Hepatocyte (in vitro differentiated cells): Measurements from ENCODE around the gene OPRL1. TPM values are rescaled to one million over a fixed set of nuclear protein-coding genes. Genes with fewer than 3 reads are reported as not detected.

Experiments used
- DNase-seq: peaks from one replicate; pipeline ENCODE4 v3.0.0-alpha.2; 2016; ENCODE audit warnings: low spot score
- H2AFZ ChIP-seq: fragments of 200-600 bp; sonication (generic); 2 replicates; pipeline ENCODE4 v1.6.0; 2016; ENCODE audit warnings: antibody characterized with exemption, mild to moderate bottlenecking
- H3K27ac ChIP-seq: fragments of 200-600 bp; sonication (generic); 2 replicates; pipeline ENCODE4 v1.5.1; 2016; ENCODE audit warnings: mild to moderate bottlenecking
- H3K27me3 ChIP-seq: fragments of 200-600 bp; sonication (generic); 2 replicates; pipeline ENCODE4 v1.6.1; 2016
- H3K36me3 ChIP-seq: fragments of 200-600 bp; sonication (generic); replicated peaks from 2 replicates; pipeline ENCODE4 v1.5.1; 2016; ENCODE audit warnings: low read depth; ENCODE audit not compliant: insufficient read depth
- H3K4me1 ChIP-seq: fragments of 200-600 bp; sonication (generic); 2 replicates; pipeline ENCODE4 v1.5.1; 2016; ENCODE audit warnings: mild to moderate bottlenecking, moderate library complexity; ENCODE audit not compliant: insufficient read depth
- H3K4me2 ChIP-seq: fragments of 200-600 bp; sonication (generic); 2 replicates; pipeline ENCODE4 v1.6.0; 2016
- H3K4me3 ChIP-seq: fragments of 200-600 bp; sonication (generic); 2 replicates; pipeline ENCODE4 v1.5.1; 2016; ENCODE audit warnings: mild to moderate bottlenecking
- H3K79me2 ChIP-seq: fragments of 200-600 bp; sonication (generic); 2 replicates; pipeline ENCODE4 v1.6.0; 2017; ENCODE audit warnings: mild to moderate bottlenecking
- H3K9me2 ChIP-seq: fragments of 200-600 bp; sonication (generic); replicated peaks from 2 replicates; pipeline ENCODE4 v1.6.0; 2017; ENCODE audit warnings: mild to moderate bottlenecking; ENCODE audit not compliant: insufficient read depth
- H3K9me3 ChIP-seq: fragments of 200-600 bp; sonication (generic); 2 replicates; pipeline ENCODE4 v1.5.1; 2016; ENCODE audit warnings: low read depth, mild to moderate bottlenecking
- H4K20me1 ChIP-seq: fragments of 200-600 bp; sonication (generic); 2 replicates; pipeline ENCODE4 v1.6.0; 2016; ENCODE audit warnings: mild to moderate bottlenecking; ENCODE audit not compliant: insufficient read depth, poor library complexity, severe bottlenecking
- CTCF ChIP-seq: fragments of 200-600 bp; sonication (generic); IDR thresholded peaks from 2 replicates; pipeline ENCODE4 v1.5.1; 2016; ENCODE audit warnings: antibody characterized with exemption, mild to moderate bottlenecking; ENCODE audit not compliant: poor library complexity
- EZH2 ChIP-seq: fragments of 200-600 bp; sonication (generic); IDR thresholded peaks from 2 replicates; pipeline ENCODE4 v1.6.1; 2016; ENCODE audit warnings: antibody characterized with exemption, mild to moderate bottlenecking, borderline replicate concordance
- EZH2phosphoT487 ChIP-seq: fragments of 200-600 bp; sonication (generic); IDR thresholded peaks from one replicate; pipeline ENCODE4 v1.6.1; 2018; ENCODE audit warnings: antibody characterized with exemption, mild to moderate bottlenecking, low read depth, moderate library complexity; ENCODE audit not compliant: unreplicated experiment, severe bottlenecking
- WGBS: methylation state at CpG from one replicate; pipeline ENCODE4 v1.1.6; 2016; ENCODE audit warnings: low lambda C conversion rate; ENCODE audit errors: missing lambda C conversion rate; 5-methylcytosine and 5-hydroxymethylcytosine counted together
- polyA plus RNA-seq: library from polyadenylated mRNA; unstranded; fragments of >200 nt; fragmentation: Nextera tagmentation; extraction: Ambion mirVana; gene quantifications from 2 replicates; pipeline ENCODE4 v1.2.1, GENCODE V29; 2016
- total RNA-seq: library from RNA; depleted of rRNA; stranded (reverse); fragments of >200 nt; gene quantifications from 2 replicates; pipeline ENCODE4 v1.2.3, GENCODE V29; 2014

The OPRL1 gene
- total and polyA plus RNA-seq, 2 experiments from 2014 or later, result 0.50 to 1.5 TPM

DNA sequence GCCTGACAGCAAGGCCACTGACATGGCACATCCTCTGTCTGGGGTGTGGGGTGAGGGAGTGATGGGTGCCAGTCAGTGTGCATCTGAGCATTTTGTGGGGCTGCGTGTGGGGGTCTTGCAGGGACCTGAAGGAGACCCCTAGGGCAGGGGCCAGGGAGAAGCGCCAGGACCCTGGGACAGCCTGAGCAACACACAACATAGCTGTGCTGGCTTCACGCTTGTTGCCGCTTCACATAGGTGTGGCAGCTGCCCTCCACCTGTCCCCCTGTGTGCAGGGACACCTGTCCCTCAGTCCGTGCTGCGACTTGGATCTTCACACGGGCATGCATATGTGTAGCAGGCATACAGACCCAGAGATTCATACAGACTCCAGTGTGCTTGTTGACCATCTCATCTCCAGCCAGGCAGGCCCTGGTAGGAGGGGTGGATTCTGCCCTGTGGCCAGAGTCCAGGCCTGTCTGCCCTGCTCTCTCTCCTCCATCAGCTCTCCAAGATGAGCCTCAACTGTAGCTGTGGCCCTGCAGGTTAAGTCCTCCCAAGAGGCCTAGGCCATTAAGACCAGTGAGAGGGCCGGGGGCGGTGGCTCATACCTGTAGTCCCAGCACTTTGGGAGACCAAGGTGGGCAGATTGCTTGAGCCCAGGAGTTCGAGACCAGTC is 30.7 kb downstream of the OPRL1 start:
- Histone ChIP-seq H3K27ac (no peak overlapping the region), H3K9me2 (no peaks in the 10 kb centered on the region), H3K27me3 (no peaks in the 10 kb centered on the region), H2AFZ (no peak overlapping the region), H3K4me3 (no peak overlapping the region), H3K4me1 (no peaks in the 10 kb centered on the region), H3K4me2 (no peak overlapping the region), H4K20me1 (no peaks in the 10 kb centered on the region), H3K9me3 (no peaks in the 10 kb centered on the region), H3K36me3 (no peaks in the 10 kb centered on the region), H3K79me2 (no peaks in the 10 kb centered on the region)
- no peak for DNase-seq
- 93% methylated on average over 10 of the region's 10 CpGs for WGBS
- TF ChIP-seq EZH2 (no peak), CTCF (no peak), EZH2phosphoT487 (no peak)

DNA sequence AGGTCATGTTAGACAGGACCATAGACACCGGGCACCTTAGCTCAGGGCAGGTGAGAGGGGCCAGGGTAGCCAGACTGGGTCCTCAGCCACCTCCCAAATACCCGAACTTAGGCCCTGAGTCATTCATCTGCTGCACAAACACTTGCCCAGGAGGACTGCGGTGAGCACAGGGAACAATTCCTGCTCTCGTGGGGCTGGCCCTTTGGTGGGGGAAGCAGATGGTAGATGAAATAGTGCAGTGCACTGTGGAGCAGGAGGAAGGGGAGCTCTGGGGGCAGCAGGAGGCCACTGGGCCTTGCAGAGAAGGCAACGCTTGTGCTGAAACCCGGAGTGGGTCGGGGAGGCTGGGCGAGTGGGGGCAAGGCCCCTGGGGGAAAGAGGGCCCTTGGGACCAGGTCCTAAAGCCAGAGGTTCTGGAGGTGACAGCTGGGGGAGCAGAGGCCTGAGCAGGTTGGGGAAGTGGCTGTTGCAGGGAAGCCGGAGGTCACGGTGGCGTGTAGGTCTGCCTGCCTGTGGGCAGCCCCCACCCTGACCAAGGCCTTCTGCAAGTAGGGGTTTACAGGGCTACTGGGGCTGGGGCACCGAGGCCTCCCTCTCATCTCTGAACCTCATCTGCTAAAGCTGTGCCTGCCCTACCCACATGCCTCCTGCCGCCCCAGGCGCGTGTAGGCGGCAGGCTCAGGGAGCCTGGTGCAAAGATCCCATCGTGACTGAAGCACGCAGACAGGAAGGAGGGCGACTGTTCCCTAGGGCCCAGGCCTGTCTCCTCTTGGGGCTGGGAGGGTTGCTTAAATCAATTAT is 32.2 kb downstream of the OPRL1 start:
- no peak overlapping the region for H2AFZ ChIP-seq
- no peaks in the 10 kb centered on the region for H3K4me1 ChIP-seq
- WGBS, result 87% methylated on average over 19 of the region's 19 CpGs
- no peak overlapping the region for H3K27ac ChIP-seq
- no peaks in the 10 kb centered on the region for H3K9me2 ChIP-seq
- no peaks in the 10 kb centered on the region for H3K27me3 ChIP-seq
- DNase-seq, result no peak
- no peaks in the 10 kb centered on the region for H3K79me2 ChIP-seq
- H3K4me3 ChIP-seq, result no peak overlapping the region
- H3K4me2 ChIP-seq, result no peak overlapping the region
- no peaks in the 10 kb centered on the region for H3K9me3 ChIP-seq
- no peak for TF ChIP-seq CTCF
- no peak for TF ChIP-seq EZH2phosphoT487
- TF ChIP-seq EZH2, result no peak
- no peaks in the 10 kb centered on the region for H3K36me3 ChIP-seq
- H4K20me1 ChIP-seq, result no peaks in the 10 kb centered on the region

DNA sequence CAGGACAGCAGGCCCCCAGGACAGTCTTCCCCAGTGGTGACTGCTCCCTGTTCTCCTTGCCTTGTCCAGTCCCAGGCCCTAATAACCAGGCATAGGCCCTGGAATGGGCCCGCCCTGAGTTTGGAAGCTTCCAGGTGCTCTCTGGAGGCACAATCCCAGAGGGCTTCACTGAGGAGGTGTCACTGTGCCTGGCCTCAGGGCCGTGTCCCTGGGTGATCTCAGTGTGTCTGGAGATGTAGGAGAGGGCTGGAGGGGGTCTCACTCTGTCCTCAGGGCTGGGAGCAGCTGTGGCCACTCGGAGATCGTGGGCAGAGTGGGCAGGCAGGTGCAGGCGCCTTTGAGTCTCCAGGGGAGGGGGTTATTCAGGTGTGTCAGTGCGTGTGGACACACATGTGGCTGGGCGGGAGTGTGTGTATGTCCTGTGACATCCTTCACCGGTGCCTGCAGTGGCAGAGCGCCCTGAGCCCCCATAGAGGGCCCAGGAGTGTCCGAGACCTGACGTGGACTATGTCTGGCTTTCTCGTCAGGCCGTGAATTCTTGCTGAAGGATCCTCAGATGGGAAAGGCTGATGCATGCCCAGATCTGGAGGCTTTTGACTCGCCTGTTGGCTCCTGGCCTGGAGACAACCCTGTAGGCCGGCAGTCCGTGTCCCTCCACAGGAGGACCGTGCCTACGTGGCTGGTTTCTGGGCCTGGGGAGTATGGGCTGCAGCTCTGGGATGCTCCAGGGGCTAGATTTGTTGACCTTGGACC is 33.0 kb downstream of the OPRL1 start:
- Histone ChIP-seq H3K4me1 (no peaks in the 10 kb centered on the region), H3K27ac (no peak overlapping the region), H4K20me1 (no peaks in the 10 kb centered on the region), H3K36me3 (no peaks in the 10 kb centered on the region), H3K79me2 (no peaks in the 10 kb centered on the region), H3K4me3 (no peak overlapping the region), H3K4me2 (no peak overlapping the region), H3K9me2 (no peaks in the 10 kb centered on the region), H2AFZ (no peak overlapping the region), H3K27me3 (no peaks in the 10 kb centered on the region), H3K9me3 (no peaks in the 10 kb centered on the region)
- no peak for TF ChIP-seq EZH2phosphoT487
- no peak for TF ChIP-seq CTCF
- no peak for TF ChIP-seq EZH2
- no peak for DNase-seq
- 91% methylated on average over 18 of the region's 18 CpGs for WGBS
